Endodermal cell (in vitro differentiated cells): Measurements from ENCODE around the gene UBE3C. TPM values are rescaled to one million over a fixed set of nuclear protein-coding genes. Genes with fewer than 3 reads are reported as not detected.

Source experiments
- DNase-seq: peaks from one replicate; pipeline ENCODE4 v3.0.0-alpha.2; 2017
- H3K27ac ChIP-seq: 2 replicates; pipeline ENCODE4 v1.5.1; 2013; ENCODE audit warnings: mild to moderate bottlenecking, low read depth, low read length, moderate library complexity
- H3K27me3 ChIP-seq: 2 replicates; pipeline ENCODE4 v1.6.1; 2013; ENCODE audit warnings: mild to moderate bottlenecking, low read length, moderate library complexity; ENCODE audit not compliant: insufficient read depth, control insufficient read depth, poor library complexity, severe bottlenecking
- H3K36me3 ChIP-seq: 2 replicates; pipeline ENCODE4 v1.7.0; 2013; ENCODE audit warnings: mild to moderate bottlenecking, low read length, moderate library complexity; ENCODE audit not compliant: control insufficient read depth, insufficient read depth
- H3K4me1 ChIP-seq: one replicate; pipeline ENCODE4 v1.7.0; 2013; ENCODE audit warnings: low read length; ENCODE audit not compliant: control insufficient read depth, insufficient read depth
- H3K4me3 ChIP-seq: 2 replicates; pipeline ENCODE4 v1.5.1; 2013; ENCODE audit warnings: mild to moderate bottlenecking, low read length, moderate library complexity
- H3K9ac ChIP-seq: 2 replicates; pipeline ENCODE4 v1.6.1; 2013; ENCODE audit warnings: mild to moderate bottlenecking, low read length, moderate library complexity; ENCODE audit not compliant: poor library complexity, severe bottlenecking; ENCODE audit errors: extremely low read depth
- H3K9me3 ChIP-seq: 2 replicates; pipeline ENCODE4 v1.6.1; 2013; ENCODE audit warnings: mild to moderate bottlenecking, low read length, moderate library complexity; ENCODE audit not compliant: control insufficient read depth
- H3K27ac Mint-ChIP-seq: 2 replicates; pipeline ENCODE4 v1.8.0; 2020; ENCODE audit warnings: mixed read lengths
- H3K27me3 Mint-ChIP-seq: 2 replicates; pipeline ENCODE4 v1.8.0; 2021; ENCODE audit warnings: mild to moderate bottlenecking, mixed read lengths; ENCODE audit not compliant: insufficient read depth
- H3K36me3 Mint-ChIP-seq: 2 replicates; pipeline ENCODE4 v1.8.0; 2020; ENCODE audit warnings: low read depth, mixed read lengths
- H3K4me1 Mint-ChIP-seq: 2 replicates; pipeline ENCODE4 v1.8.0; 2020; ENCODE audit warnings: mixed read lengths
- H3K4me3 Mint-ChIP-seq: 2 replicates; pipeline ENCODE4 v1.8.0; 2020; ENCODE audit warnings: mild to moderate bottlenecking, moderate library complexity, mixed read lengths
- H3K9me3 Mint-ChIP-seq: 2 replicates; pipeline ENCODE4 v1.8.0; 2020; ENCODE audit warnings: mild to moderate bottlenecking, mixed read lengths
- WGBS, 2 experiments: methylation state at CpG; one replicate each; pipeline versions ENCODE4 v1.1.5 to v1.1.7; 2013; ENCODE audit warnings: missing lambda C conversion rate in 2 of 2, mixed read lengths in 1 of 2; ENCODE audit not compliant: insufficient coverage in 1 of 2, insufficient read length in 1 of 2; 5-methylcytosine and 5-hydroxymethylcytosine counted together
- total RNA-seq, 2 donors: library from RNA; stranded (reverse); fragmentation: NEBNext Ultra II Directional in 1 of 2; extraction: Animal tissue kit (Norgen Biotek cat#: 25700) in 1 of 2; gene quantifications; 2 replicates in 1 of 2; 3 replicates in 1 of 2; pipeline ENCODE4 v1.2.1, GENCODE V29; 2021
- TF ChIP-seq, protein P1 (sequence below): fragments of 200-600 bp; sonication (generic); conservative IDR thresholded peaks from 2 replicates; pipeline ENCODE4 v1.5.0; 2021; ENCODE audit warnings: antibody characterized with exemption, mild to moderate bottlenecking

UBE3C gene
- total RNA-seq, 2 donors from 2014 or later: 53.4 to 55.9 TPM

DNA sequence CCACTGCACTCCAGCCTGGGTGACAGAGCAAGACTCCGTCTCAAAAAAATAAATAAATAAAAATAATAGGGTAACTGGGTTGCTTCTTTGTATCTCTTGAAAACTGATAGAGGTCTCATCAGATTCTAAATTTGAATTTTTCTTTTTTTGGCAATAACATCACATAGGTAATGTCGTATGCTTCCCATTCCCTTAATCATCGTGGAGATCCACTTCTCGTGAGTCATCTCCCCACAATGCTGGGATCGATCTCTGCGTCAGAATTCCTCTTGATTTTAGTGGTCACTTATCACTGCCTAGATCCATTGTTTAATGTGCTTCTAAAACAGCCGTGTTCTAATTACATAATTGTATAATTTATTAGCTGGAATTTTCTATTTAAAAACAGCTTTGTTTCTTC is 127.5 kb downstream of the UBE3C start:
- Mint-ChIP-seq H3K36me3 (peaks cover 66% of the 10 kb centered on the region), H3K27me3 (no peaks in the 10 kb centered on the region), H3K4me3 (no peak overlapping the region), H3K27ac (no peak overlapping the region), H3K4me1 (peaks cover 3% of the 10 kb centered on the region), H3K9me3 (no peaks in the 10 kb centered on the region)
- TF ChIP-seq, protein P1, sequence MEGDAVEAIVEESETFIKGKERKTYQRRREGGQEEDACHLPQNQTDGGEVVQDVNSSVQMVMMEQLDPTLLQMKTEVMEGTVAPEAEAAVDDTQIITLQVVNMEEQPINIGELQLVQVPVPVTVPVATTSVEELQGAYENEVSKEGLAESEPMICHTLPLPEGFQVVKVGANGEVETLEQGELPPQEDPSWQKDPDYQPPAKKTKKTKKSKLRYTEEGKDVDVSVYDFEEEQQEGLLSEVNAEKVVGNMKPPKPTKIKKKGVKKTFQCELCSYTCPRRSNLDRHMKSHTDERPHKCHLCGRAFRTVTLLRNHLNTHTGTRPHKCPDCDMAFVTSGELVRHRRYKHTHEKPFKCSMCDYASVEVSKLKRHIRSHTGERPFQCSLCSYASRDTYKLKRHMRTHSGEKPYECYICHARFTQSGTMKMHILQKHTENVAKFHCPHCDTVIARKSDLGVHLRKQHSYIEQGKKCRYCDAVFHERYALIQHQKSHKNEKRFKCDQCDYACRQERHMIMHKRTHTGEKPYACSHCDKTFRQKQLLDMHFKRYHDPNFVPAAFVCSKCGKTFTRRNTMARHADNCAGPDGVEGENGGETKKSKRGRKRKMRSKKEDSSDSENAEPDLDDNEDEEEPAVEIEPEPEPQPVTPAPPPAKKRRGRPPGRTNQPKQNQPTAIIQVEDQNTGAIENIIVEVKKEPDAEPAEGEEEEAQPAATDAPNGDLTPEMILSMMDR: no peak
- H3K4me1 ChIP-seq: peaks cover 1% of the 10 kb centered on the region
- peaks cover 78% of the 10 kb centered on the region for H3K36me3 ChIP-seq
- 97 to 98% methylated on average over 6 to 7 of the region's 7 CpGs for WGBS, 2 experiments
- DNase-seq: no peak
- H3K9me3 ChIP-seq: no peaks in the 10 kb centered on the region
- no peaks in the 10 kb centered on the region for H3K27me3 ChIP-seq
- no peak overlapping the region for H3K9ac ChIP-seq
- H3K4me3 ChIP-seq: no peak overlapping the region
- no peak overlapping the region for H3K27ac ChIP-seq

DNA sequence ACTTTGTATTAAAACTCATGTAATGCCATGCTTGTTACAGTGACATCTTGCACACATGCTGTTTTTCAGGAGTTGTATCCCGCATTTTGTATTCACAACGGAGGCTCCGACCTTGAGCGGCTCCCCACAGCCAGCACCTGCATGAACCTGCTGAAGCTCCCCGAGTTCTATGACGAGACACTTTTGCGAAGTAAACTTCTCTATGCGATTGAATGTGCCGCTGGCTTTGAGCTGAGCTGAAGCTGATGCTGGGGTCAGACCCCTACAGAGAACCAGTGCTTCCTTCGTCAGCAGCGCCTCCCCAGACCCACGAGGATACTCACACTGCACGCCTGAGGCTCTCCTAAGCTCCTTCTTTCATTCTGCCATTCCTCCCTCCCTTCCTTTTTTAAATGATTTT is 128.8 kb downstream of the UBE3C start:
- TF ChIP-seq, protein P1: no peak
- Histone ChIP-seq H3K4me3 (no peak overlapping the region), H3K9me3 (no peaks in the 10 kb centered on the region), H3K4me1 (peaks cover 5% of the 10 kb centered on the region), H3K27me3 (no peaks in the 10 kb centered on the region), H3K9ac (no peak overlapping the region), H3K36me3 (peaks cover 66% of the 10 kb centered on the region), H3K27ac (no peak overlapping the region)
- DNase-seq: no peak
- Mint-ChIP-seq H3K9me3 (no peaks in the 10 kb centered on the region), H3K4me3 (no peak overlapping the region), H3K36me3 (peaks cover 61% of the 10 kb centered on the region), H3K27ac (no peak overlapping the region), H3K27me3 (no peaks in the 10 kb centered on the region), H3K4me1 (peaks cover 10% of the 10 kb centered on the region)
- 89 to 94% methylated on average over 12 to 13 of the region's 13 CpGs for WGBS, 2 experiments

- Histone ChIP-seq H3K4me3 (no peak overlapping the region), H3K9me3 (no peaks in the 10 kb centered on the region), H3K27ac (no peak overlapping the region), H3K9ac (no peak overlapping the region), H3K4me1 (peaks cover 5% of the 10 kb centered on the region), H3K27me3 (no peaks in the 10 kb centered on the region), H3K36me3 (peaks cover 61% of the 10 kb centered on the region)
- Mint-ChIP-seq H3K9me3 (no peaks in the 10 kb centered on the region), H3K27me3 (no peaks in the 10 kb centered on the region), H3K27ac (no peak overlapping the region), H3K4me1 (peaks cover 15% of the 10 kb centered on the region), H3K36me3 (peaks cover 57% of the 10 kb centered on the region), H3K4me3 (no peak overlapping the region)
- 93 to 94% methylated on average over 4 to 5 of the region's 5 CpGs for WGBS, 2 experiments
- TF ChIP-seq, protein P1: no peak
- DNase-seq: no peak
Observed at GRCh38 chr7:157267956-157268355, 129.2 kb downstream of the UBE3C start.
